ENCODE results near the gene SMIM10L2A.
"Not testable (repeated sequence)": the region's sequence is repeated elsewhere in the genome, so short reads cannot be mapped to it uniquely, and the experiment has no call there.

GRCh38 chrX:135461756-135462155 lies 40.0 kb downstream of the SMIM10L2A start:
- TF ChIP-seq, protein P1, sequence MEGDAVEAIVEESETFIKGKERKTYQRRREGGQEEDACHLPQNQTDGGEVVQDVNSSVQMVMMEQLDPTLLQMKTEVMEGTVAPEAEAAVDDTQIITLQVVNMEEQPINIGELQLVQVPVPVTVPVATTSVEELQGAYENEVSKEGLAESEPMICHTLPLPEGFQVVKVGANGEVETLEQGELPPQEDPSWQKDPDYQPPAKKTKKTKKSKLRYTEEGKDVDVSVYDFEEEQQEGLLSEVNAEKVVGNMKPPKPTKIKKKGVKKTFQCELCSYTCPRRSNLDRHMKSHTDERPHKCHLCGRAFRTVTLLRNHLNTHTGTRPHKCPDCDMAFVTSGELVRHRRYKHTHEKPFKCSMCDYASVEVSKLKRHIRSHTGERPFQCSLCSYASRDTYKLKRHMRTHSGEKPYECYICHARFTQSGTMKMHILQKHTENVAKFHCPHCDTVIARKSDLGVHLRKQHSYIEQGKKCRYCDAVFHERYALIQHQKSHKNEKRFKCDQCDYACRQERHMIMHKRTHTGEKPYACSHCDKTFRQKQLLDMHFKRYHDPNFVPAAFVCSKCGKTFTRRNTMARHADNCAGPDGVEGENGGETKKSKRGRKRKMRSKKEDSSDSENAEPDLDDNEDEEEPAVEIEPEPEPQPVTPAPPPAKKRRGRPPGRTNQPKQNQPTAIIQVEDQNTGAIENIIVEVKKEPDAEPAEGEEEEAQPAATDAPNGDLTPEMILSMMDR (IDR thresholded peaks at IDR 0.05), result not testable (repeated sequence)
- TF ChIP-seq POLR2A (IDR thresholded peaks at IDR 0.05), result not testable (repeated sequence)
